Chondrocyte (in vitro differentiated cells): Measurements from ENCODE around the gene BMPER. TPM values are rescaled to one million over a fixed set of nuclear protein-coding genes. Genes with fewer than 3 reads are reported as not detected.

Experiments used
- DNase-seq: peaks from one replicate; pipeline ENCODE4 v3.0.0; 2021; ENCODE audit warnings: mixed read lengths, low spot score
- H3K27ac Mint-ChIP-seq: one replicate; pipeline ENCODE4 v1.8.0; 2021; ENCODE audit warnings: mild to moderate bottlenecking, moderate library complexity, mixed read lengths; ENCODE audit not compliant: unreplicated experiment
- H3K27me3 Mint-ChIP-seq: 2 replicates; pipeline ENCODE4 v1.8.0; 2021; ENCODE audit warnings: low read depth, mixed read lengths
- H3K36me3 Mint-ChIP-seq: 2 replicates; pipeline ENCODE4 v1.8.0; 2021; ENCODE audit warnings: low read depth, mixed read lengths
- H3K4me1 Mint-ChIP-seq: 2 replicates; pipeline ENCODE4 v1.8.0; 2021; ENCODE audit warnings: low read depth, mild to moderate bottlenecking, mixed read lengths
- H3K4me3 Mint-ChIP-seq: one replicate; pipeline ENCODE4 v1.8.0; 2021; ENCODE audit warnings: mild to moderate bottlenecking, moderate library complexity, mixed read lengths; ENCODE audit not compliant: unreplicated experiment
- H3K9me3 Mint-ChIP-seq: 2 replicates; pipeline ENCODE4 v1.8.0; 2021; ENCODE audit warnings: low read depth, mixed read lengths
- CTCF ChIP-seq: fragments of 200-600 bp; sonication (generic); IDR thresholded peaks from 2 replicates; pipeline ENCODE4 v1.5.0; 2021; ENCODE audit warnings: antibody characterized with exemption, mild to moderate bottlenecking, moderate library complexity
- total RNA-seq: library from RNA; stranded (reverse); gene quantifications from 3 replicates; pipeline ENCODE4 v1.2.1, GENCODE V29; 2021

The BMPER gene
- total RNA-seq, 1 donor from 2014 or later, result 0.30 TPM

- peak overlapping the region; percentile 29 for H3K4me3 Mint-ChIP-seq
- H3K4me1 Mint-ChIP-seq, result peaks cover 15% of the 10 kb centered on the region
- H3K36me3 Mint-ChIP-seq, result no peaks in the 10 kb centered on the region
- peaks cover 7% of the 10 kb centered on the region for H3K27me3 Mint-ChIP-seq
- peak; percentile 98 for TF ChIP-seq CTCF
- H3K27ac Mint-ChIP-seq, result no peak overlapping the region
- no peak for DNase-seq
- H3K9me3 Mint-ChIP-seq, result no peaks in the 10 kb centered on the region
These were observed 27.6 kb downstream of the BMPER start for GRCh38 chr7:33932832-33933468.

GRCh38 chr7:33933611-33934281 is 28.4 kb downstream of the BMPER start:
- no peak overlapping the region for H3K27ac Mint-ChIP-seq
- no peak overlapping the region for H3K4me3 Mint-ChIP-seq
- H3K27me3 Mint-ChIP-seq, result peaks cover 7% of the 10 kb centered on the region
- DNase-seq, result no peak
- no peaks in the 10 kb centered on the region for H3K9me3 Mint-ChIP-seq
- peaks cover 15% of the 10 kb centered on the region for H3K4me1 Mint-ChIP-seq
- TF ChIP-seq CTCF, result no peak
- H3K36me3 Mint-ChIP-seq, result no peaks in the 10 kb centered on the region

GRCh38 chr7:33934391-33934790 is 29.1 kb downstream of the BMPER start:
- H3K4me3 Mint-ChIP-seq, result no peak overlapping the region
- H3K27ac Mint-ChIP-seq, result no peak overlapping the region
- H3K9me3 Mint-ChIP-seq, result no peaks in the 10 kb centered on the region
- DNase-seq, result no peak
- no peaks in the 10 kb centered on the region for H3K36me3 Mint-ChIP-seq
- peaks cover 15% of the 10 kb centered on the region for H3K4me1 Mint-ChIP-seq
- no peak for TF ChIP-seq CTCF
- peaks cover 4% of the 10 kb centered on the region for H3K27me3 Mint-ChIP-seq

- no peak for DNase-seq
- Mint-ChIP-seq H3K36me3 (no peaks in the 10 kb centered on the region), H3K27ac (no peak overlapping the region), H3K27me3 (peaks cover 4% of the 10 kb centered on the region), H3K4me3 (no peak overlapping the region), H3K9me3 (no peaks in the 10 kb centered on the region), H3K4me1 (peaks cover 15% of the 10 kb centered on the region)
- no peak for TF ChIP-seq CTCF
These were observed 31.2 kb downstream of the BMPER start for GRCh38 chr7:33936503-33936902.

- Mint-ChIP-seq H3K36me3 (no peaks in the 10 kb centered on the region), H3K27ac (no peak overlapping the region), H3K9me3 (no peaks in the 10 kb centered on the region), H3K27me3 (peaks cover 4% of the 10 kb centered on the region), H3K4me1 (peaks cover 12% of the 10 kb centered on the region), H3K4me3 (no peak overlapping the region)
- no peak for DNase-seq
- TF ChIP-seq CTCF, result no peak
These were observed 32.5 kb downstream of the BMPER start for GRCh38 chr7:33937871-33938270.
